Nephron (organoid): ENCODE data around the gene MRPL19.

ENCODE experiments used
- H3K27ac Mint-ChIP-seq, 3 experiments: 2 replicates each; pipeline ENCODE4 v1.8.0; 2020; ENCODE audit warnings: mixed read lengths in 3 of 3, mild to moderate bottlenecking in 2 of 3, moderate library complexity in 1 of 3
- H3K27me3 Mint-ChIP-seq: 2 replicates; pipeline ENCODE4 v1.8.0; 2021; ENCODE audit warnings: low read depth, mild to moderate bottlenecking, moderate library complexity, mixed read lengths
- H3K36me3 Mint-ChIP-seq: 2 replicates; pipeline ENCODE4 v1.8.0; 2020; ENCODE audit warnings: low read depth, mixed read lengths
- H3K4me1 Mint-ChIP-seq: 2 replicates; pipeline ENCODE4 v1.8.0; 2020; ENCODE audit warnings: mixed read lengths
- H3K4me3 Mint-ChIP-seq, 3 experiments: 2 replicates each; pipeline ENCODE4 v1.8.0; 2020; ENCODE audit warnings: mild to moderate bottlenecking in 3 of 3, mixed read lengths in 3 of 3, moderate library complexity in 2 of 3
- H3K9me3 Mint-ChIP-seq: 2 replicates; pipeline ENCODE4 v1.8.0; 2020; ENCODE audit warnings: mixed read lengths
- TF ChIP-seq, protein P1 (sequence below), 3 experiments: fragments of 200-600 bp; sonication (generic); IDR thresholded peaks; one replicate each; pipeline ENCODE4 v1.5.0; 2021; ENCODE audit warnings: antibody characterized with exemption in 3 of 3; ENCODE audit not compliant: unreplicated experiment in 3 of 3

Gene MRPL19

DNA sequence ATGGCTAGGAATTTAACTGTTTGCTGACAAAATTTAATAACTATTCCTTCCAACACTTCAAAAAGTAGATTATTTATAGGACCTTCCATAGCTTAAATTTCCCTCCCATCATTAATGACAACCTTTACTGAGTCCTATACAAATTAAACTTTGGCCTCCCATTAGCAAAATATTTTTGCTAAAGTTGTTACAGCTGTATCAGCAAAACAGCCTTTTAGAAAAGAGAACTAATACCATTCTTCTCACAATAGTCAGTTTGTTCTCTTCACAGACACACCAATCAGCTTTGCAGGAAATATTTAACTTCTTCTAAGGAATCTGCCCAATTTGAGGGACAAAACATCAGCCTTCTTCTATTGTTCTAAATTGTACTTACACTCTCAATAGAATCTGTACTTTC is 76.1 kb downstream of the MRPL19 start:
- Mint-ChIP-seq H3K27ac (no peak overlapping the region), H3K27me3 (no peaks in the 10 kb centered on the region), H3K36me3 (peaks cover 16% of the 10 kb centered on the region), H3K4me3 (no peak overlapping the region), H3K9me3 (peaks cover 2% of the 10 kb centered on the region), H3K4me1 (peaks cover 7% of the 10 kb centered on the region)
- TF ChIP-seq, protein P1, sequence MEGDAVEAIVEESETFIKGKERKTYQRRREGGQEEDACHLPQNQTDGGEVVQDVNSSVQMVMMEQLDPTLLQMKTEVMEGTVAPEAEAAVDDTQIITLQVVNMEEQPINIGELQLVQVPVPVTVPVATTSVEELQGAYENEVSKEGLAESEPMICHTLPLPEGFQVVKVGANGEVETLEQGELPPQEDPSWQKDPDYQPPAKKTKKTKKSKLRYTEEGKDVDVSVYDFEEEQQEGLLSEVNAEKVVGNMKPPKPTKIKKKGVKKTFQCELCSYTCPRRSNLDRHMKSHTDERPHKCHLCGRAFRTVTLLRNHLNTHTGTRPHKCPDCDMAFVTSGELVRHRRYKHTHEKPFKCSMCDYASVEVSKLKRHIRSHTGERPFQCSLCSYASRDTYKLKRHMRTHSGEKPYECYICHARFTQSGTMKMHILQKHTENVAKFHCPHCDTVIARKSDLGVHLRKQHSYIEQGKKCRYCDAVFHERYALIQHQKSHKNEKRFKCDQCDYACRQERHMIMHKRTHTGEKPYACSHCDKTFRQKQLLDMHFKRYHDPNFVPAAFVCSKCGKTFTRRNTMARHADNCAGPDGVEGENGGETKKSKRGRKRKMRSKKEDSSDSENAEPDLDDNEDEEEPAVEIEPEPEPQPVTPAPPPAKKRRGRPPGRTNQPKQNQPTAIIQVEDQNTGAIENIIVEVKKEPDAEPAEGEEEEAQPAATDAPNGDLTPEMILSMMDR (IDR thresholded peaks at IDR 0.05; ENCODE audit: unreplicated experiment in 3 of 3) = no peak

DNA sequence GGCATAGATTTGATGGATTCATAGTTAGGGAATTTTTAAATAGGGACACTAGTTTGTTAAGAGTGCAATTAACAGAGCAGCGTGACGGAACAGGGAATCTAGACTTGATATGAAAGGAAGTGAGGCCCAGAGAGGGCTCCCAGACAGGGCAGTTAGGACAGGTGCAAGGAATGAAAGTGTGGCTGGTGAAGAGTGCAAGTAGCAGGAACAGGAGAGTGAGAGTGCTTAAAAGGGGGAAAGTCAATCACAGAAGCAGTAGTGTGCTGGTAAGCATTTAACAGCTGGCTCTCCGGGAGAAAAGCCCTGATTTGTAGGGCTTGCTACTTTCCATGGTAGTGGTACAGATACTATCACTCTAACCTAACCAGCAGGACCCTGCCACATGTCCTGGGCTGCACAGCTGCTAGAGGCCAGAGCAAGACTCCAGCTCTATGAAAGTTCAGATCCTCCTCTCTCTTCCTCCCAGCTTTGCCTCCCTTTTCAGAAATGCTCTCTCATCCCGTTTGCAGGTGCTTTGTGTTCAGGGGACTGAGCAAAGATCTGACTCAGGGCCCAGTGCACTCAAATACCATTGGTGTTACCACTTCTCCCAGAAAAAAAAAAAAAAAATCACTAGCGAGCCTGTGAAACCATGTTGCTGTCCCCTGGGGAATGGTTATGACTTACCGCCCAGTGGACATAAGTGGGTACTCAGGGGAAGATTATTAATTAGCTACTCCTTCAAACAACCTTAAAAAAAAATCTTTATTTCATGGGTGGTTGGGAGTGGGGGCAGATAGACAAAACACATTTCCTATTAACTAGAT is 82.2 kb downstream of the MRPL19 start:
- TF ChIP-seq, protein P1 (IDR thresholded peaks at IDR 0.05; ENCODE audit: unreplicated experiment in 3 of 3) = no peak
- peaks cover 5% of the 10 kb centered on the region for H3K4me1 Mint-ChIP-seq
- H3K9me3 Mint-ChIP-seq = peaks cover 2% of the 10 kb centered on the region
- no peak overlapping the region for H3K4me3 Mint-ChIP-seq
- H3K27ac Mint-ChIP-seq = peak overlapping the region in 2 of 3 experiments; percentile 13 to 33
- H3K36me3 Mint-ChIP-seq = no peaks in the 10 kb centered on the region
- no peaks in the 10 kb centered on the region for H3K27me3 Mint-ChIP-seq

DNA sequence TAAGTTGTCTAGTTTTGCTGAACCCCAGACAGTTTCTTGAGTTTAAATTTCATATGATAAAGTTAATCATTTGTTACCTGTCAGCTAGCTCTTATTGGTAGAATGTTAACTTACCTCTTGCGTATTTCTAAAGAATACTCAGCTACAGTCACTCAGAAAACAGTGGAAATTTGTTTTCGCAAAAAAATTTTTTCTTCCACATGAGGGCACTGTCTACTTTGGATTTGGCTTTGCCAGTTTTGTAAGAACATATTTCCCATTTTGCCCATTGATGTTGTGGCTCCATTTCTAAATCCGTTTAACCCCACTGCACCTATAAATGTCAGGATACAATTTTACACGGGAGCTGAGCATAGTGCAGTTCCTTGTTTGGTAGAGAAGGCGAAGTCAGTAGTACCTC is 83.3 kb downstream of the MRPL19 start:
- TF ChIP-seq, protein P1 (IDR thresholded peaks at IDR 0.05; ENCODE audit: unreplicated experiment in 3 of 3) = peak; percentile 34 to 51 (median 41)
- Mint-ChIP-seq H3K4me1 (peaks cover 5% of the 10 kb centered on the region), H3K27ac (peak overlapping the region; percentile 13 to 43 (median 33))

DNA sequence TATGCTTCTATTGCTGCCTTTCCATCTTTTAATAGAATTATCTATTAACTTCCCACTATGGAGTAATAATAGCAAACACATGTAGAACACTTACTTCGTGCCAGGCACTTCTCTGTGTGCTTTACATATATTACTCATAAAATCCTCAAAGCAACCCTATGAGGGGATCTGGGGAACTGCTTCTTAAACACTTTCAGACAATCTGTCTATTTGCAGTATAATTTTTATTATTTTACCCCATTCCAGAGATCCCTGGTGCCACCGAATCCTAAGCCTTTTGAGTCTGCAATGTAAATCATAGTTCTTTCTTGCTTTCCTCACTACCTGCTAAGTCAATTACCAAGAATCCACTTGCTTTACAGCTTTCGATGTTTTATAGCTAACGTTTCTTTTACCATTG is 89.7 kb downstream of the MRPL19 start:
- TF ChIP-seq, protein P1 (IDR thresholded peaks at IDR 0.05; ENCODE audit: unreplicated experiment in 3 of 3) = no peak
- no peak overlapping the region for H3K27ac Mint-ChIP-seq

More for the DNA sequence above, 83.3 kb downstream of the MRPL19 start:
- H3K9me3 Mint-ChIP-seq = peaks cover 2% of the 10 kb centered on the region
- H3K27me3 Mint-ChIP-seq = no peaks in the 10 kb centered on the region
- H3K4me3 Mint-ChIP-seq = no peak overlapping the region
- no peaks in the 10 kb centered on the region for H3K36me3 Mint-ChIP-seq

DNA sequence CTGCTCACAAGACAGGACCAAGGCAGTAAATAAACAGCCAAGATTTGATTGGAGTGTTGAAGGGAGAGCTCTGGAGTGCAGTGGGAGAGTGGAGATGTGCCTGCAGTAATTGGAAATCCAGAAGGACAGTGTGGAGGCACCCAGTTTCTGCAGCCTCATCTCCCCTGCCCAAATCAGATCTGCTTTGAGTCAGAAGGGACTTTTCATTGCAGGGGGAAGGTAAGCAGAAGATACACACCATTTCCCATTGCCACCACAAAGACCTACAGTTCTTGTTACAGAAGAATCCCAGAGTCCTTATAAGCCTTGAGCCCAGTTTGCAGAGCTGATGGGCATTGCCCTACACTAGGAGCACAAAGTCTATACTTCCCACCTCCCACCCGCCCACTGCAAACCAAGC is 91.4 kb downstream of the MRPL19 start:
- TF ChIP-seq, protein P1 (IDR thresholded peaks at IDR 0.05; ENCODE audit: unreplicated experiment in 3 of 3) = no peak
- H3K4me1 Mint-ChIP-seq = no peaks in the 10 kb centered on the region
- H3K4me3 Mint-ChIP-seq = no peak overlapping the region
- peaks cover 6% of the 10 kb centered on the region for H3K9me3 Mint-ChIP-seq
- H3K36me3 Mint-ChIP-seq = no peaks in the 10 kb centered on the region
- H3K27me3 Mint-ChIP-seq = no peaks in the 10 kb centered on the region
- H3K27ac Mint-ChIP-seq = no peak overlapping the region

More for the DNA sequence above, 89.7 kb downstream of the MRPL19 start:
- Mint-ChIP-seq H3K4me3 (no peak overlapping the region), H3K27me3 (no peaks in the 10 kb centered on the region), H3K9me3 (peaks cover 2% of the 10 kb centered on the region), H3K36me3 (no peaks in the 10 kb centered on the region), H3K4me1 (no peaks in the 10 kb centered on the region)
